Activated T-cell treated with anti-CD3 and anti-CD28 coated beads for 24 hours (primary cell): ENCODE data around the gene HOXB7.

Experiments
- DNase-seq: peaks from one replicate; pipeline ENCODE4 v3.0.0-alpha.2; 2020; ENCODE audit warnings: low read depth

HOXB7 gene

GRCh38 chr17:48623583-48623982 lies 12.8 kb upstream of the HOXB7 start:
- no peak for DNase-seq

DNA sequence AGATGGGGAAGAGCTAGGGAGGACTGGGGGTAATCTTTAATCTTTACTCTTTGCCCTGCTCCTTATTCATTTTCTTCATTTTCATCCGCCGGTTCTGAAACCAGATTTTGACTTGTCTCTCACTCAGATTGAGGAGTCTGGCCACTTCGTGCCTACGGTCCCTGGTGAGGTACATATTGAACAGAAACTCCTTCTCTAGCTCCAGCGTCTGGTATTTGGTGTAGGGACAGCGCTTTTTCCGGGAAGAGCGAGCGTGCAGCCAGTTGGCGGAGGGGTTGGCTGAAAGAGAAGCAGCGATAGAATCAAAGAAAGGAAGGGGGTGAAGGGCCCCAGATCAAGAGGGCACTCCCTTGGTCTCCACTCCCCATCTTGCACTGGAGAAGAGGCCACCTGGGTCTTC lies 12.0 kb upstream of the HOXB7 start:
- no peak for DNase-seq

GRCh38 chr17:48621410-48622392 lies 10.9 kb upstream of the HOXB7 start:
- DNase-seq, result no peak

DNA sequence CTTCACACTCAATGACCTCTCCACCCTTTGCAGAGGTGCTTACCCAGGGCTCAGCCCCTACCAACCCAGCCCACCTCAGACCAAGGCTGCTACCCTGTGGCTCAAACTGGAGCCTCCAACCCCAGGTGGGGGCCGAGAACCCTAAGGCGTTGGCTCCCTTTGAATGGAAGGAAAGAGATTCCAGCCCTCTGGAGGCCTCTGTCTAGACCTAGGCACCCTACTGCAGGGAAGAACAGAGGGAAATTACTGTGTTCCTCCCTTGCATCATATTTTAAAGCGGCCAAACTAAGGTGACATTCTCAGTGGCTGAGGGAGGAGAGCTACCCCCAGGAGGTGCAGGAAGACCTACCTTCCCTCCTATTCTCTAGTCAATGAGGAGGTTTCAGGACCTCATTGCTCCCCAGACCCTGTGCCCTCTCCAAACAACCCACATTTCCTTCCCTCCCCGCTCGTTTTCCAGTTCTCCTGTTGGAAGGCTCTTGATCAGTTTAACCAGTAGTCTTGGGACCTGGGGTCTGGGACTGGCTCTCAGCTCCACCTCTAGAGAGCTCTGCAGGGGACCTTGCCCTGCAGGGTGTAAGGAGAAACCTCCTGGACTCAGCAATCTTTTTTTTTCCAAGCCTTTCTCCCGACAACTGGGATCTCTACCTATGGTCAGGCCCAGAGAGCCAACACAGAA lies 9.8 kb upstream of the HOXB7 start:
- DNase-seq, result no peak

- no peak for DNase-seq
Measured at GRCh38 chr17:48619826-48620449, 9.1 kb upstream of the HOXB7 start.

DNA sequence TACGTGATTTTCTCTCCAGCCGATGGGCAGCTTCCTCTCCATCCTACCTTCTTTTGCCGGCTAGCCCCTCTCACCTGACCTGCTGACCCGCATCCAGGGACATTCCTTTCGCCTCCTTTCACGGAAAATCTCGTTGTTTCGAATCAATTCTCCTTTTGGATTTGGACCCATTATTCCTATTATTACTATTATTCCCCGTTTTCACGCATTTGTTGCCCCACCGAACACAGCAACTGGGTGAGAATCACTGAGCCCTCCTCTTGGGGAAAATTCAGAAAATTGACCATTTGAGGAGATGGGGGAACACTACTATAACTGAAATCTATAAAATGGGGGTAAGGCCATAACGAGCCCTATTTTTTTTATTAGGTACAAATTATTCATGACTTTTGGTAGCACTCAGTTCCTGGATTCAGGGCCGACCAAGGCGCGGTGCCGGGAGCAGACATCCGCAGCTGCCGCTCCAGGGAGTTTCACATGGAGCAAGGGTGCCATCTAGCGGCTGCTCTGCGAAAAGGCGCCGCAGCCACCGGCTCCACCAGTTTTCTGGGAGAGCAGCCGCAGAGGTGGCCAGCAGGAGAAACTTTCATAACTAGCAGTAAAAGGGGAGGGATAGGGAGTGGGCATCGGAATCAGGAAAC lies 7.6 kb upstream of the HOXB7 start:
- DNase-seq, result peak; percentile 79

DNA sequence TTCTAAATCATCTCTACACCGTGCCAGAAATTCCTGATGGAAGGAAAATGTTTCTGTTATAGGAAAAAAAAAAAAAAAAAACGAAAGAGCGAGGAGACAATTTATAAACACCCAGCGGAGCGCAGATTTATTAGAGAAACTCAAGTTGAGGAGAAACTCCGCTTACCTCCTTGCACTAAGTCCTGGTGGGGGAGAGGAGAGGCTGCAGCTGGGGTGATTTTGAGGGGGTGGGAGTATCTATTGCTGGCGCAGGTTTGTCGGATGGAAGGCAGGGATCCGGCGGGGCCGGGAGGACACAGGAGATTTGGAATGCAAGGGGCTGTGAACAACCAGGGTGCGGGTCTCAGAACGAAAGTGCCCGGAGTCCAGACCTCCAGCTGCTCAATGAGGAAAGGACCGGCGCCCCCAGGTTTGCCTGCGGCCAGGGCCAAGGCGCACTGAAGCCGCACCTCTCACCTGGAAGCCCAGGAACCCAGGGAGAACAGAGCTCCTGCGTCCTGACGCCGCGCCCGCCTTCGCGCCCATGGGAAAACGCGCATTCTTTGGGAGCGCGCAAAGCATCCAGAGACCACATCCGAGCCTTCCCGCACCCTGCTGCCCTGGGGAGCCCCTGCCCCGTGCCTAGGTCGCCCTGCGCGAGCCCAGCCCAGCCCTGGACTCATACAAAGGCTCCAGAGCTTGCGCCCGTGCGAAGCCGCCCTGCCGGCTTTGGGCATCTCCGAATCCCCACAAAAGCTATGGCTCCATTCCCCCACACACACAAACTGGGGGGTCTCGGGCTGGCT lies 6.8 kb upstream of the HOXB7 start:
- DNase-seq, result no peak

GRCh38 chr17:48616717-48617470 lies 6.1 kb upstream of the HOXB7 start:
- DNase-seq, result no peak

GRCh38 chr17:48615963-48616716 lies 5.3 kb upstream of the HOXB7 start:
- no peak for DNase-seq

GRCh38 chr17:48615047-48615962 lies 4.5 kb upstream of the HOXB7 start, which contains the start of gene HOXB8:
TSS of gene HOXB8 (minus strand) at chr17:48615292. CDS start at chr17:48614704, 588 bp downstream.
- no peak for DNase-seq

GRCh38 chr17:48613862-48614694 lies 3.3 kb upstream of the HOXB7 start:
- no peak for DNase-seq

GRCh38 chr17:48612854-48613691 lies 2.3 kb upstream of the HOXB7 start:
- no peak for DNase-seq

- DNase-seq, result no peak
Measured at GRCh38 chr17:48612456-48612853, 1.6 kb upstream of the HOXB7 start.

- DNase-seq, result no peak
Measured at GRCh38 chr17:48611681-48612455, 1.1 kb upstream of the HOXB7 start.

DNA sequence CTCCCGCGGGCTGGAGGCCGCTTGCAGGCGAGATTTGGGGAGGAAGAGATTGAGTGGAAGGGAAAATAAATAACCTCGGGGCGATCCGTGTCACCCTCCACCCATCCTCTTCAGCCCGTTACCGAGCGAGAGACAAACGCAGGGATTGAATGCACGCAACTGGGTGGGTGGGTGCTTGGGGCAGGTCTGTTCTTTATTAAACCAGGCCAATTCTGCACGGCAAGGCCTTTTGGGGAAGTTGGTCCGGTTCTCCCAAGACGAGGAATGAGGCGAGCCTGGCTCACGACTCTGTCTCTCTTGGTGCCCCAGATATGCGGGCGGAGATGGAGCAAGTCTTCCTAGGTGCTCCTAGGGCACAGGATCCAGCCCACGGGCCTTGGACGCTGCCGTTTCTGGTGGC lies 396 bp upstream of the HOXB7 start:
- no peak for DNase-seq

GRCh38 chr17:48609759-48610281 lies 997 bp downstream of the HOXB7 start:
- DNase-seq, result no peak
